ENCODE measurements around the gene CAMSAP3. TPM values are rescaled to one million over a fixed set of nuclear protein-coding genes. Genes with fewer than 3 reads are reported as not detected.

The CAMSAP3 gene
- 10 to 100 TPM in 3 of 4 donors, 1 to 10 TPM in 1; 9.0 to 25.4 (median 14.2) TPM for total RNA-seq

GRCh38 chr19:7595466-7596133, at the start of gene CAMSAP3:
Gene CAMSAP3 (plus strand): TSS chr19:7595863. CDS start chr19:7596003, 140 bp downstream.
- Histone ChIP-seq H3K36me3 (no peaks in the 10 kb centered on the region), H3K4me1 (peaks cover 0 to 9% of the 10 kb centered on the region in 2 donors), H3K4me3 (replicated peaks in 1 of 3) (peak within 1 kb of the TSS; percentile 30 to 53 (median 46)), H3K27ac (no peak within 1 kb of the TSS), H3K27me3 (no peaks in the 10 kb centered on the region), H3K9me3 (no peaks in the 10 kb centered on the region)
- DNase-seq, result peak; percentile 62 to 73
- TF ChIP-seq CTCF (IDR thresholded peaks at IDR 0.05) (no peak), POLR2A (IDR thresholded peaks at IDR 0.05) (peak in 1 of 2 donors; percentile 77)
- 0 to 1% methylated on average over 15 to 28 of the region's 78 CpGs for WGBS, 2 donors
- intact Hi-C loops (cut with DNase I), result no loop called here

GRCh38 chr19:7545904-7546303, 49.8 kb upstream of the CAMSAP3 start:
- no peak for DNase-seq
- 74 to 78% methylated on average over 1 of the region's 1 CpG for WGBS, 2 donors

GRCh38 chr19:7547159-7547558, 48.5 kb upstream of the CAMSAP3 start:
- Histone ChIP-seq H3K4me3 (replicated peaks in 1 of 3) (no peak overlapping the region), H3K9me3 (no peaks in the 10 kb centered on the region), H3K27me3 (no peaks in the 10 kb centered on the region), H3K27ac (no peak overlapping the region), H3K4me1 (no peaks in the 10 kb centered on the region), H3K36me3 (peaks cover 17 to 19% of the 10 kb centered on the region in 2 donors)
- DNase-seq, result no peak
- intact Hi-C loops (cut with DNase I), result no loop called here
- 91 to 94% methylated on average over 3 of the region's 3 CpGs for WGBS, 2 donors
- TF ChIP-seq CTCF (IDR thresholded peaks at IDR 0.05), result no peak
- no peak for TF ChIP-seq POLR2A (IDR thresholded peaks at IDR 0.05)

More at GRCh38 chr19:7545904-7546303, 49.8 kb upstream of the CAMSAP3 start:
- intact Hi-C loops (cut with DNase I), result no loop called here
- no peaks in the 10 kb centered on the region for H3K27me3 ChIP-seq
- H3K4me1 ChIP-seq, result no peaks in the 10 kb centered on the region
- H3K36me3 ChIP-seq, result peaks cover 30 to 31% of the 10 kb centered on the region in 2 donors
- no peak for TF ChIP-seq CTCF (IDR thresholded peaks at IDR 0.05)
- TF ChIP-seq POLR2A (IDR thresholded peaks at IDR 0.05), result no peak
- H3K9me3 ChIP-seq, result no peaks in the 10 kb centered on the region
- H3K27ac ChIP-seq, result no peak overlapping the region
- no peak overlapping the region for H3K4me3 ChIP-seq (replicated peaks in 1 of 3)

- Histone ChIP-seq H3K9me3 (no peaks in the 10 kb centered on the region), H3K4me3 (replicated peaks in 1 of 3) (no peak overlapping the region), H3K36me3 (peaks cover 10 to 14% of the 10 kb centered on the region in 2 donors), H3K27ac (no peak overlapping the region), H3K4me1 (no peaks in the 10 kb centered on the region), H3K27me3 (no peaks in the 10 kb centered on the region)
- TF ChIP-seq POLR2A (IDR thresholded peaks at IDR 0.05) (no peak), CTCF (IDR thresholded peaks at IDR 0.05) (no peak)
- WGBS, 2 donors, result 95 to 96% methylated on average over 32 to 36 of the region's 36 CpGs
- intact Hi-C loops (cut with DNase I), result no loop called here
- DNase-seq, result no peak
Measured at GRCh38 chr19:7549429-7550148, 46.1 kb upstream of the CAMSAP3 start.
